IPS-11a (cell line): Measurements from ENCODE around the gene HMGXB3.
"Not testable (repeated sequence)": the region's sequence is repeated elsewhere in the genome, so short reads cannot be mapped to it uniquely, and the experiment has no call there.

Source experiments
- H3K4me3 ChIP-seq: one replicate; pipeline ENCODE4 v1.5.1; 2013; ENCODE audit warnings: low read depth, low read length, control low read depth

HMGXB3 gene

GRCh38 chr5:150081541-150082283, 81.2 kb downstream of the HMGXB3 start:
- H3K4me3 ChIP-seq: no peak overlapping the region

GRCh38 chr5:150082374-150082773, 81.8 kb downstream of the HMGXB3 start:
- no peak overlapping the region for H3K4me3 ChIP-seq

DNA sequence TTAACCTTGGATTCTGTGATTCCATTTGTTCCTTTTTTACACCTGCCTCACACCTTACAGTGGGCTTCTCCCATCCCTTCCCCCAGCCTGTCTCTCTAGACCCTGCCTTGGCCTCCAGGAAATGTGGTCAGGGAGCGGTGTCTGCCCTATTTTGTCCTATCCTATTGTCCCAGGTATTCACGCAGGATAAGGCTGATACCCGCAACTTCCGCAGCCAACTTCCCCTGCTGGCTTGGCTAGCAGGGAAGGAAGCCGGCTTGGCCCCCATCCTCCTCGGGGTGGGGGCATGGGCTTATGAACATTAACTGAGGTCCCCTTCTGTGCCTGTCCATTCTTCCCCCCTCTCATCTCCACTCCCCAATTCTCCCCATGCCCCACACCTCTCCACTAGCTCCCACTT, 82.3 kb downstream of the HMGXB3 start:
- H3K4me3 ChIP-seq: no peak overlapping the region

GRCh38 chr5:150084754-150085153, 84.2 kb downstream of the HMGXB3 start:
- not testable (repeated sequence) for H3K4me3 ChIP-seq

DNA sequence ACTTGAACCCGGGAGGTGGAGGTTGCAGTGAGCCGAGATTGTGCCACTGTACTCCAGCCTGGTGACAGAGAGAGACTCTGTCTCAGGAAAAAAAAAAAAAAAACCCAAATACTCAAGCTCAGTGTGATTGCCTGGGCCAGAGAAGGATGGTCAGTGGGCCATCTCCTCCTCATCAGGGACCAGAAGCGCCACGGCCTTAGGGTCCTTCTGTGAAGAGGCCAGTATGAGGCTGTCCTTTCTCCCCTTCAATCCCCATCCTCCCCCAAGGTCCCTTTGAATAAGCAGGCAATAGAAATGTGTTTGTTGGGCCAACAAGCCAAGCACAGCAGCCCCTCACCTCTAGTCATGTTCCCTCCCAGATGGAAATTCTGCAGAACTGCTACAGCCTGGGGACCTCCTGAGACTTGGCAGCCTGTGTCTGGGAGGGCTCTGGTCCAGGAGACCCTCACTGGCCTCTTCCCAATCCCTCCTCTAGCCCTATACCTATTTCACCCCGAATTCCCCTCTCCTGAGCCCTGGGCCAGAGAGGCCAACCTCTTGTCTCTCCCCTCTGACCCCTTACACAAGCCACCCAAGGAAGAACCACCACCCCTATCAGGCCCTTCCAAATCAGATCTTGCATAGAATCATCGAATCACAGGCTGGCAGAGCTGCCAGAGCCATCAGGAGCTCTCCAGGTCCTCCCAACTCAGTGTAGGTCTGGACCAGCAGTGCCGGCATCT, 84.8 kb downstream of the HMGXB3 start:
- no peak overlapping the region for H3K4me3 ChIP-seq

DNA sequence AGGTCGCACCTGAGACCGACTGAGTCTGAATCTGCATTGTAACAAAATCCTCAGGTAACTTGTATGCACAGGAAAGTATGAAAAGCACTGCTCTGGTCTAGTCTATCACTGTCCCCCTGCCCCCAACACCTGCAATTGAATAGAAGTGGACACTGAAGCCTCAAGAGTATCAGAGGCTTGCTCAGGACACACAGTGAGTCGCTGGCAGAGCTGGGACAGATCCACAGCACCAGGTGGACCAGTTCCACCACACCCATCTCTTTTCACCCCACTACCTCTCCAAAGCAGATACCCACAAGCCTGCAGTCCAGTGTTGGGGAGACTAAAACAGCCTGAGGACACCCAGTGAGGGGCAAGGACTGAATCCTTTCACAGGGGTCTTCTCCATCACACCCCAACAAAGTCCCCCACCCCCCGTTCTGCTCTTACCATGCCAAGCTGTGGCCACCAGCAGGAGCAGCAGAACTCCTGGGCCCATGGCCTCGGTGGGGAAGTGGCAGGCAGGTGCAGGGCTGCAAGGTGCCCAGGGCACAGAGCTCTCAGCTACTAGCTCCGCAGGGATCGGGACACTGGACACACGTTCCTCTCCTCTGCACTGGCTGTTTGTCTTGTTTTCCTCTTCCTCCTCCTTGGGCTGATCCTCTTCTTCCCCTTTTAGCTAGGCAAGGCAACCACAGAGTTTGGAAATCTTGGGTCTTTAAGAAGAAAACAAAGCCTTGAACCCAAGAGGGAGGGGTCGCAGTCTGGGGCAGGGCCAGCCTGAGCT, 85.6 kb downstream of the HMGXB3 start, which contains the start of gene CSF1R:
TSS of gene CSF1R (minus strand) at position 605 of the 766 bp plus-strand sequence. CDS start at position 478, 127 bp downstream.
- H3K4me3 ChIP-seq: no peak within 1 kb of the TSS

DNA sequence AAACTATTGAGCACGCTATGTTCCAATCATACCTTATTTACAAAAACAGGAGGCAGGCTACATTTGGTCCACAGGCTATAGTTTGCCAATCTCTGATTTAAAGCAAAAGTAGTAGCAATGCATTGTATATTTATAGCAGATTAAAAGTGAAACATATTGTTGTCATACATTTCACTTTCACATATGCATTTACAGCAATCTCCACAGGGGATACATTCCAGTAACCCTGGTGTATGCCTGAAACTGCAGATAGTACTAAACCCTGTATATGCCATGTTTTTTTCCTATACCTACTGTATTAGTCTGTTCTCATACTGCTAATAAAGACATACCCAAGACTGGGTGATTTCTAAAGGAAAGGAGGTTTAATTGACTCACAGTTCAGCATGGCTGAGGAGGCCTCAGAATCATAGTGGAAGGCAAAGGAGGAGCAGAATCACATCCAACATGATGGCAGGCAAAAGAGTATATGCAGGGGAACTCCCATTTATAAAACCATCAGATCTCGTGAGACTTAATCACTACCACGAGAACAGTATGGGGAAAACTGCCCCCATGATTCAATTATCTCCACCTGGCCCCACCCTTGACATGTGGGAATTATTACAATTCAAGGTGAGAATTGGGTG, 91.7 kb downstream of the HMGXB3 start:
- no peak overlapping the region for H3K4me3 ChIP-seq

GRCh38 chr5:150097152-150097551, 96.6 kb downstream of the HMGXB3 start:
- no peak overlapping the region for H3K4me3 ChIP-seq

GRCh38 chr5:150101023-150101422, 100.5 kb downstream of the HMGXB3 start:
- no peak overlapping the region for H3K4me3 ChIP-seq
